Endothelial cell of umbilical vein (primary cell): Measurements from ENCODE around the gene B3GALNT2. TPM values are rescaled to one million over a fixed set of nuclear protein-coding genes. Genes with fewer than 3 reads are reported as not detected.

Experiments used
- BruUV-seq: library from RNA; stranded (reverse); fragments of 400-500 nt; replicated peaks from 2 replicates; lab custom pipeline; 2021; lab: Mats Ljungman, UMichigan
- CTCF ChIA-PET: fragments of 300-600, 350-600 bp; sonication (Branson Sonifier 250); formaldehyde crosslinking; loops from one replicate; lab custom pipeline; 2021; ENCODE audit warnings: antibody characterized with exemption, inconsistent platforms; lab: Charles Lee
- POLR2A ChIA-PET: fragments of 300-600, 350-600 bp; sonication (Branson Sonifier 250); formaldehyde crosslinking; loops from one replicate; lab custom pipeline; 2021; ENCODE audit warnings: antibody characterized with exemption, inconsistent platforms; lab: Charles Lee
- DNase-seq: peaks from one replicate; pipeline ENCODE4 v3.0.0-alpha.2; 2011; ENCODE audit warnings: low read depth, low spot score
- FAIRE-seq: peaks from 2 replicates; lab custom pipeline; 2011; peaks lifted over from hg19 to GRCh38; lab: Jason Lieb, UNC
- H2AFZ ChIP-seq: 2 replicates; pipeline ENCODE4 v1.6.0; 2012; ENCODE audit warnings: low read depth, low read length, control low read depth, inconsistent platforms
- H3K27ac ChIP-seq: 2 replicates; pipeline ENCODE4 v1.5.1; 2011; ENCODE audit warnings: low read depth, mild to moderate bottlenecking, control low read depth, low read length, moderate library complexity; ENCODE audit not compliant: insufficient read depth
- H3K27me3 ChIP-seq, 2 experiments: 2 replicates each; pipeline versions ENCODE4 v1.6.0 to v1.6.1; 2011; ENCODE audit warnings: low read length in 2 of 2, mixed read lengths in 1 of 2; ENCODE audit not compliant: control insufficient read depth in 2 of 2, insufficient read depth in 2 of 2
- H3K36me3 ChIP-seq, 2 experiments: 2 replicates in 1 of 2; 3 replicates in 1 of 2; pipeline ENCODE4 v1.5.1; 2011; ENCODE audit warnings: low read length in 2 of 2, mild to moderate bottlenecking in 1 of 2, moderate library complexity in 1 of 2; ENCODE audit not compliant: control insufficient read depth in 2 of 2, insufficient read depth in 2 of 2; ENCODE audit errors: extremely low read depth in 1 of 2
- H3K4me1 ChIP-seq: 3 replicates; pipeline ENCODE4 v1.5.1; 2011; ENCODE audit warnings: mild to moderate bottlenecking, low read length; ENCODE audit not compliant: control insufficient read depth, insufficient read depth; ENCODE audit errors: extremely low read depth
- H3K4me2 ChIP-seq: 2 replicates; pipeline ENCODE4 v1.6.1; 2011; ENCODE audit warnings: low read length, control low read depth, mixed read lengths; ENCODE audit not compliant: insufficient read depth
- H3K4me3 ChIP-seq, 3 experiments: fragments of 200-600 bp in 1 of 3; sonication (generic), shearing (Covaris generic) in 1 of 3; replicated peaks in 1 of 3; 2 replicates each; pipeline ENCODE4 v1.5.1; 2011 to 2016; ENCODE audit warnings: control low read depth in 3 of 3, low read length in 3 of 3, mild to moderate bottlenecking in 2 of 3, inconsistent platforms in 1 of 3, low read depth in 1 of 3, moderate library complexity in 1 of 3; ENCODE audit not compliant: insufficient read depth in 1 of 3
- H3K79me2 ChIP-seq: 2 replicates; pipeline ENCODE4 v1.6.0; 2012; ENCODE audit warnings: low read length, inconsistent platforms; ENCODE audit not compliant: control insufficient read depth, insufficient read depth
- H3K9ac ChIP-seq: replicated peaks from 2 replicates; pipeline ENCODE3; 2011; ENCODE audit warnings: low read length, control low read depth; ENCODE audit not compliant: insufficient read depth; ENCODE audit errors: extremely low read depth
- H3K9me1 ChIP-seq: replicated peaks from 3 replicates; pipeline ENCODE4 v1.6.0; 2011; ENCODE audit warnings: mild to moderate bottlenecking, low read length; ENCODE audit not compliant: control insufficient read depth, insufficient read depth; ENCODE audit errors: extremely low read depth
- H3K9me3 ChIP-seq: replicated peaks from 2 replicates; pipeline ENCODE4 v1.5.1; 2012; ENCODE audit warnings: low read length, inconsistent platforms; ENCODE audit not compliant: control insufficient read depth, insufficient read depth
- H4K20me1 ChIP-seq: replicated peaks from 2 replicates; pipeline ENCODE3; 2011; ENCODE audit warnings: mild to moderate bottlenecking, low read length; ENCODE audit not compliant: control insufficient read depth, insufficient read depth; ENCODE audit errors: extremely low read depth
- CTCF ChIP-seq, 2 donors: IDR thresholded peaks; 1 replicate in 1 of 2; 2 replicates in 1 of 2; pipeline ENCODE4 v1.5.1; 2011; ENCODE audit warnings: low read length in 2 of 2, mild to moderate bottlenecking in 2 of 2, moderate library complexity in 2 of 2, control low read depth in 1 of 2, inconsistent platforms in 1 of 2, low read depth in 1 of 2; ENCODE audit not compliant: insufficient read depth in 1 of 2; ENCODE audit errors: extremely low read depth in 1 of 2
- EZH2 ChIP-seq: IDR thresholded peaks from 2 replicates; pipeline ENCODE4 v1.6.1; 2012; ENCODE audit warnings: borderline replicate concordance, low read depth, mild to moderate bottlenecking, moderate library complexity, low read length, inconsistent platforms; ENCODE audit not compliant: severe bottlenecking
- FOS ChIP-seq: IDR thresholded peaks from 2 replicates; pipeline ENCODE4 v1.6.1; 2011; ENCODE audit warnings: mild to moderate bottlenecking, low read length, moderate library complexity, borderline replicate concordance; ENCODE audit not compliant: insufficient read depth
- GATA2 ChIP-seq: IDR thresholded peaks from 2 replicates; pipeline ENCODE4 v1.7.0; 2011; ENCODE audit warnings: low read depth, mild to moderate bottlenecking, moderate library complexity, mixed read lengths, low read length; ENCODE audit not compliant: insufficient read length, insufficient read depth
- JUN ChIP-seq: IDR thresholded peaks from 2 replicates; pipeline ENCODE4 v1.6.1; 2011; ENCODE audit warnings: borderline replicate concordance, low read depth; ENCODE audit not compliant: insufficient read length, insufficient read depth
- MYC ChIP-seq: IDR thresholded peaks from one replicate; pipeline ENCODE4 v1.6.1; 2011; ENCODE audit warnings: mild to moderate bottlenecking, low read depth, low read length
- POLR2A ChIP-seq: IDR thresholded peaks from 2 replicates; pipeline ENCODE4 v1.6.1; 2012; ENCODE audit warnings: low read depth, mild to moderate bottlenecking, control low read depth, low read length
- POLR2AphosphoS5 ChIP-seq: IDR thresholded peaks from 2 replicates; pipeline ENCODE4 v1.6.1; 2012; ENCODE audit warnings: low read depth, mild to moderate bottlenecking, control low read depth, low read length, moderate library complexity; ENCODE audit not compliant: insufficient read depth
- dilution Hi-C: fragments of 300-500 bp; cut with MboI; formaldehyde crosslinking; loops from one replicate; pipeline ENCODE4 v1.15.0; 2019; ENCODE audit warnings: low sequenced_read_pairs; ENCODE audit not compliant: extremely low pct_ligation_motif_present
- intact Hi-C: fragments of 100-400 bp; cut with micrococcal nuclease; formaldehyde crosslinking; loops from one replicate; pipeline ENCODE4 v1.10.0; 2022
- polyA plus RNA-seq, 4 experiments: library from polyadenylated mRNA; depleted of rRNA in 3 of 4; stranded (reverse) in 3 of 4; unstranded in 1 of 4; fragments of >200 nt; gene quantifications; 2 replicates each; pipeline versions ENCODE4 v1.2.1 to v1.2.3, GENCODE V29; 2011 to 2012; ENCODE audit warnings: missing spikeins in 1 of 4
- total RNA-seq: library from RNA; stranded (reverse); gene quantifications from 2 replicates; pipeline ENCODE4 v1.2.3, GENCODE V29; 2021
- TF ChIP-seq, protein P1 (sequence below): IDR thresholded peaks from 2 replicates; pipeline ENCODE4 v1.6.1; 2011; ENCODE audit not compliant: insufficient read depth, insufficient read length

The B3GALNT2 gene
- total and polyA plus RNA-seq, 2 donors (not counting 3 experiments of a cell fraction or from before 2014, with no cell fraction given): 12.0 to 32.2 TPM

DNA sequence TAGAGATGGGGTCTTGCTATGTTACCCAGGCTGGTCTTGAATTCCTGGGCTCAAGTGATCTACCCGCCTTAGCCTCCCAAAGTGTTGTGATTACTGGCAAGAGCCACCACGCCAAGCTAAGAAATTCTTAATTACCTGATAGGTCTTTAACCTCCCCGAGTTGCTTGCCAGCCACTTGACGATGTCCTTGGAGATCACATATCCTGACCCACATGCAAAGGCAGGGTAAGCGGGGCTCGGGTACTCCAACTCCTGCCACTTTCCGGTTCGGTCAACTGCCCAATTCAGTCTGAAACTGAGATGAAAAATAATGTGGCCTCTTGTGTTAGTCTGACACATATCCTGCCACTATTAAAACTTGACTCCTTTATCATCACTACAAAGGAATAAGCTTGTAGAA, 50.2 kb downstream of the B3GALNT2 start:
- Histone ChIP-seq H3K4me1 (no peaks in the 10 kb centered on the region), H3K36me3 (peaks cover 8 to 11% of the 10 kb centered on the region in 2 experiments)
- TF ChIP-seq POLR2A (no peak), JUN (no peak), GATA2 (no peak), POLR2AphosphoS5 (no peak), FOS (no peak), EZH2 (no peak), MYC (no peak), CTCF (IDR thresholded peaks at IDR 0.05; ENCODE audit: extremely low read depth in 1 of 2, insufficient read depth in 1 of 2, low read depth in 1 of 2, low read length in 2 of 2) (no peak)
- TF ChIP-seq, protein P1, sequence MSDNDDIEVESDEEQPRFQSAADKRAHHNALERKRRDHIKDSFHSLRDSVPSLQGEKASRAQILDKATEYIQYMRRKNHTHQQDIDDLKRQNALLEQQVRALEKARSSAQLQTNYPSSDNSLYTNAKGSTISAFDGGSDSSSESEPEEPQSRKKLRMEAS: no peak

More for the DNA sequence above, 50.2 kb downstream of the B3GALNT2 start:
- Histone ChIP-seq H3K4me2 (no peak overlapping the region), H3K79me2 (no peaks in the 10 kb centered on the region), H2AFZ (no peak overlapping the region), H3K9ac (no peak overlapping the region), H3K4me3 (no peak overlapping the region), H3K9me3 (no peaks in the 10 kb centered on the region), H3K27ac (no peak overlapping the region), H4K20me1 (no peaks in the 10 kb centered on the region), H3K27me3 (no peaks in the 10 kb centered on the region), H3K9me1 (no peaks in the 10 kb centered on the region)
- DNase-seq: no peak
- FAIRE-seq: no peak
- no TSS peak for BruUV-seq
- CTCF ChIA-PET: no interaction called here
- intact Hi-C loops (no loop called here), dilution Hi-C loops (no loop called here)
- POLR2A ChIA-PET: no interaction called here
